BJ (cell line): ENCODE data around the gene RBMS1. TPM values are rescaled to one million over a fixed set of nuclear protein-coding genes. Genes with fewer than 3 reads are reported as not detected.

Experiments
- CTCF ChIA-PET: fragments of 350-600 bp; formaldehyde crosslinking; extraction: SDS; loops from one replicate; lab custom pipeline; 2021; ENCODE audit warnings: antibody characterized with exemption, inconsistent platforms; lab: Yijun Ruan, JAX
- POLR2A ChIA-PET: fragments of 300-600 bp; sonication (Branson Sonifier 250); formaldehyde crosslinking; extraction: SDS; loops from one replicate; lab custom pipeline; 2021; ENCODE audit warnings: antibody characterized with exemption; lab: Charles Lee
- DNase-seq: peaks from one replicate; pipeline ENCODE4 v3.0.0-alpha.2; 2011; ENCODE audit warnings: low read depth
- H3K27me3 ChIP-seq: 2 replicates; pipeline ENCODE4 v1.6.0; 2011; ENCODE audit warnings: low read length; ENCODE audit not compliant: control insufficient read depth, insufficient read depth
- H3K36me3 ChIP-seq: 2 replicates; pipeline ENCODE4 v1.5.1; 2011; ENCODE audit warnings: low read length; ENCODE audit not compliant: control insufficient read depth, insufficient read depth
- H3K4me3 ChIP-seq: 2 replicates; pipeline ENCODE4 v1.5.1; 2011; ENCODE audit warnings: low read depth, mild to moderate bottlenecking, control low read depth, low read length
- polyA plus RNA-seq: library from polyadenylated mRNA; depleted of rRNA; stranded (reverse); fragments of >200 nt; gene quantifications from 2 replicates; pipeline ENCODE4 v1.2.3, GENCODE V29; 2011
- TF ChIP-seq, protein P1 (sequence below): IDR thresholded peaks from 2 replicates; pipeline ENCODE4 v1.5.1; 2011; ENCODE audit warnings: low read depth, mild to moderate bottlenecking, control low read depth, inconsistent platforms, low read length, moderate library complexity; ENCODE audit not compliant: insufficient read depth

Gene RBMS1
- polyA plus RNA-seq, 1 experiment: 80.1 TPM

GRCh38 chr2:160354677-160355076 is 138.9 kb downstream of the RBMS1 start:
- peaks cover 4% of the 10 kb centered on the region; the same call in 1 of the 2 replicates for H3K36me3 ChIP-seq
- TF ChIP-seq, protein P1, sequence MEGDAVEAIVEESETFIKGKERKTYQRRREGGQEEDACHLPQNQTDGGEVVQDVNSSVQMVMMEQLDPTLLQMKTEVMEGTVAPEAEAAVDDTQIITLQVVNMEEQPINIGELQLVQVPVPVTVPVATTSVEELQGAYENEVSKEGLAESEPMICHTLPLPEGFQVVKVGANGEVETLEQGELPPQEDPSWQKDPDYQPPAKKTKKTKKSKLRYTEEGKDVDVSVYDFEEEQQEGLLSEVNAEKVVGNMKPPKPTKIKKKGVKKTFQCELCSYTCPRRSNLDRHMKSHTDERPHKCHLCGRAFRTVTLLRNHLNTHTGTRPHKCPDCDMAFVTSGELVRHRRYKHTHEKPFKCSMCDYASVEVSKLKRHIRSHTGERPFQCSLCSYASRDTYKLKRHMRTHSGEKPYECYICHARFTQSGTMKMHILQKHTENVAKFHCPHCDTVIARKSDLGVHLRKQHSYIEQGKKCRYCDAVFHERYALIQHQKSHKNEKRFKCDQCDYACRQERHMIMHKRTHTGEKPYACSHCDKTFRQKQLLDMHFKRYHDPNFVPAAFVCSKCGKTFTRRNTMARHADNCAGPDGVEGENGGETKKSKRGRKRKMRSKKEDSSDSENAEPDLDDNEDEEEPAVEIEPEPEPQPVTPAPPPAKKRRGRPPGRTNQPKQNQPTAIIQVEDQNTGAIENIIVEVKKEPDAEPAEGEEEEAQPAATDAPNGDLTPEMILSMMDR: no peak
- H3K4me3 ChIP-seq: no peak overlapping the region
- no peaks in the 10 kb centered on the region for H3K27me3 ChIP-seq
- ChIA-PET POLR2A (no interaction called here), CTCF (no interaction called here)
- no peak for DNase-seq

- DNase-seq: no peak
- TF ChIP-seq, protein P1: no peak
- no peaks in the 10 kb centered on the region for H3K27me3 ChIP-seq
- no peak overlapping the region for H3K4me3 ChIP-seq
- ChIA-PET CTCF (no interaction called here), POLR2A (no interaction called here)
- peaks cover 4% of the 10 kb centered on the region; the same call in 1 of the 2 replicates for H3K36me3 ChIP-seq
Observed at GRCh38 chr2:160353813-160354212, 139.8 kb downstream of the RBMS1 start.

DNA sequence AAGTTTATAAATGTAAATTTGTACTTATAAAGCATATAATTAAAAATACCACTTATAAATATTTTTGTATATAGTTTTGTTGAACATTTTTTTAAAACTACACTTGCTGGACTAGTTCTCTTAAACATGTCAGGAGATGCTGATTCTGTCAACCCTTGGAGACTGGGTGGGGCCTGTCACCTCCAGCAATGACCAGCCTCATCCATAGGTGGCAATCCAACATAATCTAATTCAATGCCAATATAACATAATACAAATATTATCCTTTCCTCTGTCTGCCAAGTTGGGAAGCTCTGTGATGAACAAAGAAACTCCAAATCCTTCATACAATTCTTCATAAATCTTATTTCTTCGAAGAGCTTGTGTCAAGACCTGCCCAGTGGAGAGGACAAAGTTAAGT is 140.4 kb downstream of the RBMS1 start:
- ChIA-PET POLR2A (no interaction called here), CTCF (interaction anchor here (1.1 kb wide), 1 partner anchor 29 kb away, joined by 4 read pairs; no protein-coding TSS in a partner anchor)
- TF ChIP-seq, protein P1: no peak
- Histone ChIP-seq H3K27me3 (no peaks in the 10 kb centered on the region), H3K4me3 (no peak overlapping the region), H3K36me3 (peaks cover 4% of the 10 kb centered on the region; the same call in 1 of the 2 replicates)
- DNase-seq: no peak

GRCh38 chr2:160352500-160352899 is 141.1 kb downstream of the RBMS1 start:
- peaks cover 4% of the 10 kb centered on the region; the same call in 1 of the 2 replicates for H3K36me3 ChIP-seq
- CTCF ChIA-PET: interaction anchor here (0.8 to 1.1 kb wide), 2 partner anchors 22 to 29 kb away, joined by 3 to 4 read pairs; no protein-coding TSS in a partner anchor
- TF ChIP-seq, protein P1: no peak
- DNase-seq: no peak
- POLR2A ChIA-PET: no interaction called here
- no peaks in the 10 kb centered on the region for H3K27me3 ChIP-seq
- H3K4me3 ChIP-seq: no peak overlapping the region

- Histone ChIP-seq H3K36me3 (peaks cover 4% of the 10 kb centered on the region; the same call in 1 of the 2 replicates), H3K4me3 (no peak overlapping the region), H3K27me3 (no peaks in the 10 kb centered on the region)
- TF ChIP-seq, protein P1: no peak
- no peak for DNase-seq
- ChIA-PET CTCF (interaction anchor here (0.6 to 1.1 kb wide), 3 partner anchors 23 to 77 kb away, joined by 3 to 4 read pairs (median 3); no protein-coding TSS in a partner anchor), POLR2A (interaction anchor here (0.7 kb wide), 1 partner anchor 57 kb away, joined by 3 read pairs; no protein-coding TSS in a partner anchor)
Observed at GRCh38 chr2:160351956-160352355, 141.7 kb downstream of the RBMS1 start.
